Neural cell (in vitro differentiated cells): ENCODE results near the gene PTCH2. TPM values are rescaled to one million over a fixed set of nuclear protein-coding genes. Genes with fewer than 3 reads are reported as not detected.
"Not testable (repeated sequence)": the region's sequence is repeated elsewhere in the genome, so short reads cannot be mapped to it uniquely, and the experiment has no call there.

Experiments
- H2AFZ ChIP-seq: fragments of 200-600, 300-800 bp; sonication (generic), shearing (Covaris generic); 2 replicates; pipeline ENCODE4 v1.6.0; 2014; ENCODE audit warnings: low read depth, mild to moderate bottlenecking, antibody characterized with exemption, low read length, moderate library complexity
- H3F3A ChIP-seq: fragments of 200-600 bp; shearing (Covaris generic); 2 replicates; pipeline ENCODE4 v1.6.1; 2016; ENCODE audit warnings: mild to moderate bottlenecking, moderate library complexity, mixed read lengths, antibody characterized with exemption, low read length; ENCODE audit not compliant: insufficient read depth, poor library complexity, severe bottlenecking
- H3K27ac ChIP-seq: fragments of 200-600, 300-800 bp; sonication (generic), shearing (Covaris generic); 2 replicates; pipeline ENCODE4 v1.5.1; 2014; ENCODE audit warnings: mild to moderate bottlenecking, low read length, moderate library complexity
- H3K27me3 ChIP-seq: fragments of 300-800, 200-600 bp; sonication (generic), shearing (Covaris generic); 2 replicates; pipeline ENCODE4 v1.6.0; 2014; ENCODE audit warnings: mild to moderate bottlenecking, low read depth, low read length, moderate library complexity; ENCODE audit not compliant: insufficient read depth
- H3K36me3 ChIP-seq: fragments of 300-800, 200-600 bp; sonication (generic), shearing (Covaris generic); 2 replicates; pipeline ENCODE4 v1.5.1; 2014; ENCODE audit warnings: mild to moderate bottlenecking, antibody characterized with exemption, low read length, moderate library complexity; ENCODE audit not compliant: insufficient read depth
- H3K4me2 ChIP-seq: fragments of 300-800, 200-600 bp; sonication (generic), shearing (Covaris generic); 2 replicates; pipeline ENCODE4 v1.6.0; 2014; ENCODE audit warnings: mild to moderate bottlenecking, low read length
- H3K4me3 ChIP-seq: fragments of 300-800, 200-600 bp; sonication (generic), shearing (Covaris generic); 2 replicates; pipeline ENCODE4 v1.5.1; 2014; ENCODE audit warnings: mild to moderate bottlenecking, low read length, moderate library complexity
- H3K79me2 ChIP-seq: fragments of 200-600 bp; shearing (Covaris generic); replicated peaks from 2 replicates; pipeline ENCODE4 v1.6.0; 2014; ENCODE audit warnings: mild to moderate bottlenecking, low read length, moderate library complexity; ENCODE audit not compliant: insufficient read depth
- H3K9ac ChIP-seq: fragments of 300-800, 200-600 bp; sonication (generic), shearing (Covaris generic); 2 replicates; pipeline ENCODE4 v1.6.1; 2016; ENCODE audit warnings: mild to moderate bottlenecking, low read length, mixed read lengths
- H3K9me2 ChIP-seq: fragments of 200-600 bp; shearing (Covaris generic); 2 replicates; pipeline ENCODE4 v1.6.1; 2016; ENCODE audit warnings: mild to moderate bottlenecking, low read length, mixed read lengths; ENCODE audit not compliant: insufficient read depth
- H3K9me3 ChIP-seq: fragments of 200-600, 300-800 bp; sonication (generic), shearing (Covaris generic); 2 replicates; pipeline ENCODE4 v1.6.1; 2016; ENCODE audit warnings: mild to moderate bottlenecking, mixed run types, low read length, moderate library complexity, mixed read lengths
- H4K20me1 ChIP-seq: fragments of 200-600 bp; shearing (Covaris generic); 2 replicates; pipeline ENCODE4 v1.6.1; 2016; ENCODE audit warnings: mild to moderate bottlenecking, mixed run types; ENCODE audit not compliant: insufficient read depth
- EP300 ChIP-seq: fragments of 450-650 bp; conservative IDR thresholded peaks from 2 replicates; pipeline ENCODE4 v1.6.1; 2014; ENCODE audit warnings: antibody characterized with exemption, mild to moderate bottlenecking, moderate library complexity; ENCODE audit not compliant: poor library complexity, severe bottlenecking
- EZH2 ChIP-seq: fragments of 200-600, 300-800 bp; shearing (Covaris generic), sonication (generic); IDR thresholded peaks from 2 replicates; pipeline ENCODE4 v1.6.1; 2014; ENCODE audit warnings: antibody characterized with exemption, low read length, borderline replicate concordance, mild to moderate bottlenecking; ENCODE audit not compliant: insufficient read depth, poor library complexity, severe bottlenecking
- MXI1 ChIP-seq: fragments of 450-650 bp; conservative IDR thresholded peaks from 2 replicates; pipeline ENCODE4 v1.6.1; 2014; ENCODE audit warnings: antibody characterized with exemption, mild to moderate bottlenecking; ENCODE audit not compliant: poor library complexity, severe bottlenecking
- POLR2AphosphoS5 ChIP-seq: IDR thresholded peaks from 2 replicates; pipeline ENCODE4 v1.6.1; 2012
- RAD21 ChIP-seq: fragments of 450-650 bp; conservative IDR thresholded peaks from 2 replicates; pipeline ENCODE4 v1.6.1; 2014; ENCODE audit warnings: antibody characterized with exemption, mild to moderate bottlenecking, moderate library complexity
- SMC3 ChIP-seq: fragments of 450-650 bp; conservative IDR thresholded peaks from 2 replicates; pipeline ENCODE4 v1.6.1; 2014; ENCODE audit warnings: antibody characterized with exemption, mild to moderate bottlenecking, moderate library complexity; ENCODE audit not compliant: poor library complexity
- TAF1 ChIP-seq: IDR thresholded peaks from 2 replicates; pipeline ENCODE4 v1.6.1; 2012; ENCODE audit warnings: low read depth
- polyA plus RNA-seq: library from polyadenylated mRNA; depleted of rRNA; stranded (reverse); fragments of >200 nt; gene quantifications from 2 replicates; pipeline ENCODE4 v1.2.3, GENCODE V29; 2014
- TF ChIP-seq, protein P1 (sequence below): IDR thresholded peaks from 2 replicates; pipeline ENCODE4 v1.6.1; 2012; ENCODE audit warnings: borderline replicate concordance
- TF ChIP-seq, protein P2 (sequence below): fragments of 450-650 bp; IDR thresholded peaks from 2 replicates; pipeline ENCODE4 v1.5.1; 2014; ENCODE audit warnings: antibody characterized with exemption, mild to moderate bottlenecking, moderate library complexity; ENCODE audit not compliant: poor library complexity, severe bottlenecking

The PTCH2 gene
- polyA plus RNA-seq, 1 donor from 2014 or later: 1.3 TPM

DNA sequence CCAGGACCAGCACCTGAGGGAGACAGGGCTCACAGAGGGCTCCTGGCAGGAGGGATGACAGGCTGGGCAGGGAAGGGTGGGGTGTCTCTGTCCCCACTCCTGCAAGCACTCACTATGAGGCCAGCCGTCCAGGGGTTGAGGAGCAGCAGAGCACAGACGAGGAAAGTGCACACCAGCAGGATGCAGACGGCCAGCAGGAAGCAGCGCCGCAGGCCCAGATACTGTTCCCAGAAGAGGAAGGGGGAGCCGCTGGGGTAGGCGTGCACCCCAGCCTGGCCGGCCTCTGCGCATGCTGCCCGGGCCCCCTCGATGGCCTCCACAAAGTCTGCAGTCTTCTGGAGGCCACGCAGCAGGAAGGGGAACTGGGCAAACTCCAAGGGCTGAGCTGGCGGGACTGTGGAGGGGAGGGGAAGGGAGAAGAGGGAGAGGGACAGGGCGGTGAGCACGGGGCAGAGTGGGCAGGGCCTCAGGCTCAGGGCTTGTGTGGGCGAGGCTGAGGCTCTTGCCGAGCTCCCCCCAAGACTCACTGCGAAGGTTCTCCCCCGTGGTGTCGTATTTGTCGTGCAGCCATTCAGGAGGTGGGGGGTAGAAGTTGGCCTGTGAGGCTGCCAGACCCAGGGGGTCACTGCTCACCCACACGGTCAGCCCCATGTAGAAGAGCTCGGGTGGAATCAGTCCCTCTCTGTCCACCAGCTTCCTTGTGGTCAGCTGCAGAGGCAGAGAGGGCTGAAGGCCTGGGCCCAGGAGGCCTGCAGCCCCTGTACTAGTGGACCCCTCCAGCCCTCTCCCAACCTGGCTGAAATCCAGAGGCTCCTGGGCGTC, 16.5 kb downstream of the PTCH2 start:
- Histone ChIP-seq H3K27me3 (no peaks in the 10 kb centered on the region), H3K79me2 (no peaks in the 10 kb centered on the region), H4K20me1 (no peaks in the 10 kb centered on the region), H3K9me2 (no peaks in the 10 kb centered on the region), H3K27ac (no peak overlapping the region), H3K4me2 (no peak overlapping the region), H2AFZ (no peak overlapping the region), H3K9ac (no peak overlapping the region), H3F3A (no peaks in the 10 kb centered on the region), H3K4me3 (no peak overlapping the region), H3K9me3 (no peaks in the 10 kb centered on the region), H3K36me3 (no peaks in the 10 kb centered on the region)
- TF ChIP-seq MXI1 (no peak), EZH2 (no peak), SMC3 (no peak), POLR2AphosphoS5 (no peak), RAD21 (no peak), EP300 (no peak), TAF1 (no peak)
- TF ChIP-seq, protein P1, sequence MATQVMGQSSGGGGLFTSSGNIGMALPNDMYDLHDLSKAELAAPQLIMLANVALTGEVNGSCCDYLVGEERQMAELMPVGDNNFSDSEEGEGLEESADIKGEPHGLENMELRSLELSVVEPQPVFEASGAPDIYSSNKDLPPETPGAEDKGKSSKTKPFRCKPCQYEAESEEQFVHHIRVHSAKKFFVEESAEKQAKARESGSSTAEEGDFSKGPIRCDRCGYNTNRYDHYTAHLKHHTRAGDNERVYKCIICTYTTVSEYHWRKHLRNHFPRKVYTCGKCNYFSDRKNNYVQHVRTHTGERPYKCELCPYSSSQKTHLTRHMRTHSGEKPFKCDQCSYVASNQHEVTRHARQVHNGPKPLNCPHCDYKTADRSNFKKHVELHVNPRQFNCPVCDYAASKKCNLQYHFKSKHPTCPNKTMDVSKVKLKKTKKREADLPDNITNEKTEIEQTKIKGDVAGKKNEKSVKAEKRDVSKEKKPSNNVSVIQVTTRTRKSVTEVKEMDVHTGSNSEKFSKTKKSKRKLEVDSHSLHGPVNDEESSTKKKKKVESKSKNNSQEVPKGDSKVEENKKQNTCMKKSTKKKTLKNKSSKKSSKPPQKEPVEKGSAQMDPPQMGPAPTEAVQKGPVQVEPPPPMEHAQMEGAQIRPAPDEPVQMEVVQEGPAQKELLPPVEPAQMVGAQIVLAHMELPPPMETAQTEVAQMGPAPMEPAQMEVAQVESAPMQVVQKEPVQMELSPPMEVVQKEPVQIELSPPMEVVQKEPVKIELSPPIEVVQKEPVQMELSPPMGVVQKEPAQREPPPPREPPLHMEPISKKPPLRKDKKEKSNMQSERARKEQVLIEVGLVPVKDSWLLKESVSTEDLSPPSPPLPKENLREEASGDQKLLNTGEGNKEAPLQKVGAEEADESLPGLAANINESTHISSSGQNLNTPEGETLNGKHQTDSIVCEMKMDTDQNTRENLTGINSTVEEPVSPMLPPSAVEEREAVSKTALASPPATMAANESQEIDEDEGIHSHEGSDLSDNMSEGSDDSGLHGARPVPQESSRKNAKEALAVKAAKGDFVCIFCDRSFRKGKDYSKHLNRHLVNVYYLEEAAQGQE: no peak
- TF ChIP-seq, protein P2, sequence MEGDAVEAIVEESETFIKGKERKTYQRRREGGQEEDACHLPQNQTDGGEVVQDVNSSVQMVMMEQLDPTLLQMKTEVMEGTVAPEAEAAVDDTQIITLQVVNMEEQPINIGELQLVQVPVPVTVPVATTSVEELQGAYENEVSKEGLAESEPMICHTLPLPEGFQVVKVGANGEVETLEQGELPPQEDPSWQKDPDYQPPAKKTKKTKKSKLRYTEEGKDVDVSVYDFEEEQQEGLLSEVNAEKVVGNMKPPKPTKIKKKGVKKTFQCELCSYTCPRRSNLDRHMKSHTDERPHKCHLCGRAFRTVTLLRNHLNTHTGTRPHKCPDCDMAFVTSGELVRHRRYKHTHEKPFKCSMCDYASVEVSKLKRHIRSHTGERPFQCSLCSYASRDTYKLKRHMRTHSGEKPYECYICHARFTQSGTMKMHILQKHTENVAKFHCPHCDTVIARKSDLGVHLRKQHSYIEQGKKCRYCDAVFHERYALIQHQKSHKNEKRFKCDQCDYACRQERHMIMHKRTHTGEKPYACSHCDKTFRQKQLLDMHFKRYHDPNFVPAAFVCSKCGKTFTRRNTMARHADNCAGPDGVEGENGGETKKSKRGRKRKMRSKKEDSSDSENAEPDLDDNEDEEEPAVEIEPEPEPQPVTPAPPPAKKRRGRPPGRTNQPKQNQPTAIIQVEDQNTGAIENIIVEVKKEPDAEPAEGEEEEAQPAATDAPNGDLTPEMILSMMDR: no peak

DNA sequence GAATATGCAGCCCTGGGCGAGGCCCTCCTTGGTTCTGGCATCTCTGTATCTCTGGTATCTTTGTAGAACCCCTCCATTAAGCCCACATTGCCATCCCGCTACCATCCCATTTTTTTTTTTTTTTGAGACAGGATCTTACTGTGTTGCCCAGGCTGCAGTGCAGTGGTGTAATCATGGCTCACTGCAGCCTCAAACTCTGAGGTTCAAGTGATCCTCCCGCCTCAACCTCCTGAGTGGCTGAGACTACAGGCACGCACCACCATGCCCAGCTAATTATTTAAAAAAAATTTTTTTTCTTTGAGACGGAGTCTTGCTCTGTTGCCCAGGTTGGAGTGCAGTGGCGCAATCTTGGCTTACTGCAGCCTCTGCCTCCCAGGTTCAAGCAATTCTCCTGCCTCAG, 18.7 kb downstream of the PTCH2 start:
- H2AFZ ChIP-seq, H3K27ac ChIP-seq, H3K4me2 ChIP-seq, H3K79me2 ChIP-seq, H3F3A ChIP-seq, H3K9me2 ChIP-seq, H3K9ac ChIP-seq, H4K20me1 ChIP-seq, H3K4me3 ChIP-seq, H3K36me3 ChIP-seq, H3K9me3 ChIP-seq: not testable (repeated sequence)
- peaks cover 11% of the 10 kb centered on the region for H3K27me3 ChIP-seq
